GM23248 (cell line): Measurements from ENCODE around the gene CNTRL. TPM values are rescaled to one million over a fixed set of nuclear protein-coding genes. Genes with fewer than 3 reads are reported as not detected.

ENCODE experiments used
- DNase-seq: peaks from one replicate; pipeline ENCODE4 v3.0.0-alpha.2; 2015
- H2AFZ ChIP-seq: fragments of 200-600 bp; sonication (generic); 2 replicates; pipeline ENCODE4 v1.6.1; 2016; ENCODE audit warnings: antibody characterized with exemption
- H3F3A ChIP-seq: fragments of 200-600 bp; sonication (generic); 2 replicates; pipeline ENCODE4 v1.6.1; 2016; ENCODE audit warnings: mild to moderate bottlenecking, antibody characterized with exemption, mixed run types; ENCODE audit not compliant: insufficient read depth
- H3K27ac ChIP-seq: fragments of 200-600 bp; sonication (generic); 2 replicates; pipeline ENCODE4 v1.5.1; 2016; ENCODE audit warnings: mild to moderate bottlenecking
- H3K27me3 ChIP-seq: fragments of 200-600 bp; sonication (generic); replicated peaks from 2 replicates; pipeline ENCODE4 v1.6.1; 2016; ENCODE audit warnings: mild to moderate bottlenecking; ENCODE audit not compliant: insufficient read depth
- H3K36me3 ChIP-seq: fragments of 200-600 bp; sonication (generic); 2 replicates; pipeline ENCODE4 v1.6.1; 2016; ENCODE audit warnings: low read depth, mild to moderate bottlenecking
- H3K4me1 ChIP-seq: fragments of 200-600 bp; sonication (generic); 2 replicates; pipeline ENCODE4 v1.6.1; 2016; ENCODE audit warnings: mild to moderate bottlenecking; ENCODE audit not compliant: insufficient read depth
- H3K4me2 ChIP-seq: fragments of 200-600 bp; sonication (generic); one replicate; pipeline ENCODE4 v1.6.1; 2016; ENCODE audit warnings: mild to moderate bottlenecking; ENCODE audit not compliant: unreplicated experiment
- H3K4me3 ChIP-seq: fragments of 200-600 bp; sonication (generic); 2 replicates; pipeline ENCODE4 v1.5.1; 2016; ENCODE audit warnings: mild to moderate bottlenecking
- H3K79me2 ChIP-seq: fragments of 200-600 bp; sonication (generic); 2 replicates; pipeline ENCODE4 v1.6.1; 2016; ENCODE audit warnings: mild to moderate bottlenecking; ENCODE audit not compliant: insufficient read depth
- H3K9ac ChIP-seq: fragments of 200-600 bp; sonication (generic); 2 replicates; pipeline ENCODE4 v1.6.1; 2016; ENCODE audit warnings: mild to moderate bottlenecking
- H3K9me2 ChIP-seq: fragments of 200-600 bp; sonication (generic); 2 replicates; pipeline ENCODE4 v1.6.1; 2016; ENCODE audit warnings: mixed run types, mild to moderate bottlenecking, moderate library complexity; ENCODE audit not compliant: insufficient read depth
- H3K9me3 ChIP-seq: fragments of 200-600 bp; sonication (generic); one replicate; pipeline ENCODE4 v1.6.1; 2017; ENCODE audit warnings: low read depth
- H4K20me1 ChIP-seq: fragments of 200-600 bp; sonication (generic); 2 replicates; pipeline ENCODE4 v1.6.0; 2016; ENCODE audit not compliant: insufficient read depth
- EZH2 ChIP-seq: fragments of 200-600 bp; sonication (generic); IDR thresholded peaks from 2 replicates; pipeline ENCODE4 v1.6.1; 2018; ENCODE audit warnings: antibody characterized with exemption, mild to moderate bottlenecking; ENCODE audit not compliant: insufficient read depth, poor library complexity, severe bottlenecking
- EZH2phosphoT487 ChIP-seq: fragments of 200-600 bp; sonication (generic); IDR thresholded peaks from 2 replicates; pipeline ENCODE4 v1.6.1; 2018; ENCODE audit warnings: antibody characterized with exemption, moderate library complexity, mild to moderate bottlenecking, low read depth; ENCODE audit not compliant: insufficient read depth
- WGBS, 2 experiments: methylation state at CpG; one replicate each; pipeline ENCODE4 v1.1.6; 2015 to 2017; ENCODE audit warnings: low lambda C conversion rate in 2 of 2, low coverage in 1 of 2; ENCODE audit errors: missing lambda C conversion rate in 2 of 2; 5-methylcytosine and 5-hydroxymethylcytosine counted together
- in situ Hi-C: fragments of 300-500 bp; cut with MboI; formaldehyde crosslinking; loops from 2 replicates; pipeline ENCODE4 v1.15.0; 2020
- polyA plus RNA-seq: library from polyadenylated mRNA; unstranded; fragments of >200 nt; fragmentation: Nextera tagmentation; extraction: Ambion mirVana; gene quantifications from 2 replicates; pipeline ENCODE4 v1.2.1, GENCODE V29; 2016
- total RNA-seq: library from RNA; depleted of rRNA; stranded (reverse); fragments of >200 nt; shearing (Covaris generic); gene quantifications from 2 replicates; pipeline ENCODE4 v1.2.3, GENCODE V29; 2014

Gene CNTRL
- total and polyA plus RNA-seq, 2 experiments from 2014 or later = 4.4 to 6.3 TPM

DNA sequence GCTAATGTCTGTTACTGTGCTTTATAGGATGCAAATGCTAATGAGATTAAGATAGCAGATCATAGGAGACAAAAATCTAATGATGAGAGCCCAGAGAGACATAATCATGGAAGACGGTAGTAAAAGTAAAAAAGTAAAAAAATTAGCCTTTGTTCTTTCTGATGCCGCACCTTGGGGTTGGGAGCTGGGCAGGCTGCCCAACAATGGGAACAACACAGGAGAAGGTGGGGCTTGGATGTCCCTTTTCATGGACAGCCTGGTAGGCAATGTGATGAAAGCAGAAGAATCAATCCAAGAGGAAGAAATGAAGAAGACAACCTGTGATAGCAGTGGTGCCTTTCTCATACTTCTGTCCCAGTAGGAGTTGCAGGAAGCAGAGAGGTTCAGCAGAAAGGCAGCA, 69.7 kb downstream of the CNTRL start:
- Histone ChIP-seq H3F3A (no peaks in the 10 kb centered on the region), H3K27ac (no peak overlapping the region), H3K79me2 (no peaks in the 10 kb centered on the region), H4K20me1 (no peaks in the 10 kb centered on the region), H2AFZ (no peak overlapping the region), H3K36me3 (peaks cover 13% of the 10 kb centered on the region; the same call in 1 of the 2 replicates), H3K9me2 (no peaks in the 10 kb centered on the region), H3K4me1 (no peaks in the 10 kb centered on the region), H3K27me3 (no peaks in the 10 kb centered on the region), H3K4me2 (no peak overlapping the region), H3K4me3 (no peak overlapping the region), H3K9me3 (no peaks in the 10 kb centered on the region), H3K9ac (no peak overlapping the region)
- no peak for DNase-seq
- 94 to 98% methylated on average over 2 of the region's 2 CpGs for WGBS, 2 experiments
- in situ Hi-C loops = no loop called here
- TF ChIP-seq EZH2phosphoT487 (no peak), EZH2 (no peak)

DNA sequence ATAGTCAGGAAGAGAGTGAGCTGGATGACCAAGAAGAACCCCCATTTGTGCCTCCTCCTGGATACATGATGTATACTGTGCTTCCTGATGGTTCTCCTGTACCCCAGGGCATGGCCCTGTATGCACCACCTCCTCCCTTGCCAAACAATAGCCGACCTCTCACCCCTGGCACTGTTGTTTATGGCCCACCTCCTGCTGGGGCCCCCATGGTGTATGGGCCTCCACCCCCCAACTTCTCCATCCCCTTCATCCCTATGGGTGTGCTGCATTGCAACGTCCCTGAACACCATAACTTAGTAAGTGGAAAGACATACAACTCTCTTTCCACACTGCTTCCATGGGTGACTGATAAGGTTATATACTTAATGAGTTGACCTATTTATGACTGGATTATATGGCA, 75.4 kb downstream of the CNTRL start:
- no peaks in the 10 kb centered on the region for H3F3A ChIP-seq
- no peaks in the 10 kb centered on the region for H4K20me1 ChIP-seq
- H3K9me3 ChIP-seq = no peaks in the 10 kb centered on the region
- no peak overlapping the region for H2AFZ ChIP-seq
- H3K9me2 ChIP-seq = no peaks in the 10 kb centered on the region
- no peak for DNase-seq
- H3K36me3 ChIP-seq = no peaks in the 10 kb centered on the region
- H3K4me3 ChIP-seq = no peak overlapping the region
- no peaks in the 10 kb centered on the region for H3K79me2 ChIP-seq
- H3K27me3 ChIP-seq = no peaks in the 10 kb centered on the region
- WGBS, 2 experiments = 50% methylated on average over 2 of the region's 2 CpGs
- H3K27ac ChIP-seq = no peak overlapping the region
- H3K4me2 ChIP-seq = no peak overlapping the region
- no peak for TF ChIP-seq EZH2
- TF ChIP-seq EZH2phosphoT487 = no peak
- no peaks in the 10 kb centered on the region for H3K4me1 ChIP-seq
- in situ Hi-C loops = no loop called here
- no peak overlapping the region for H3K9ac ChIP-seq

DNA sequence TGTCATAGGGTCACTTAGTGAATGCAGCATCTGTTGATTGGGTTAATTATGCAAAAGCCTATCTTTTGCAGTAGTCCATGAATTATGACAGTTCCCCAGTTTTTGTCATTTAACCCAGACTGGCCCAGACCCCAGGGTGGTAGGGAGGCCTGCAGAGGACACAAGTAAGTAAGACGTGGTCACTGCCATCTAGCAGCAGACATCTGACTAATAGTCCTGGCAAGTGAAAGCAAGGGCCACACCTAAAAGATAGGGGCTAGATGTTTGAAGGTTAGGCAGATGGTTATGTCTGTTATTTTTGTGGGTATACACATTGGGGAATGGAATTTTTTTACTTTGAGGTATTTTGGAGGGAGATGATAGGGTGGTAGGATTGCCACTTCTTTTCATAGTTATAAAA, 78.9 kb downstream of the CNTRL start:
- no peaks in the 10 kb centered on the region for H3K27me3 ChIP-seq
- H3F3A ChIP-seq = peaks cover 17% of the 10 kb centered on the region; the same call in 1 of the 2 replicates
- H2AFZ ChIP-seq = no peak overlapping the region
- no peak overlapping the region for H3K27ac ChIP-seq
- H3K9me2 ChIP-seq = no peaks in the 10 kb centered on the region
- in situ Hi-C loops = no loop called here
- no peaks in the 10 kb centered on the region for H3K9me3 ChIP-seq
- H3K9ac ChIP-seq = no peak overlapping the region
- no peaks in the 10 kb centered on the region for H3K79me2 ChIP-seq
- TF ChIP-seq EZH2 (no peak), EZH2phosphoT487 (no peak)
- peaks cover 12% of the 10 kb centered on the region for H3K4me1 ChIP-seq
- no peak overlapping the region for H3K4me2 ChIP-seq
- no peaks in the 10 kb centered on the region for H4K20me1 ChIP-seq
- H3K4me3 ChIP-seq = no peak overlapping the region
- 61 to 77% methylated on average over 1 of the region's 1 CpG for WGBS, 2 experiments
- peak; percentile 6 for DNase-seq
- H3K36me3 ChIP-seq = peaks cover 8% of the 10 kb centered on the region; the same call in 1 of the 2 replicates

DNA sequence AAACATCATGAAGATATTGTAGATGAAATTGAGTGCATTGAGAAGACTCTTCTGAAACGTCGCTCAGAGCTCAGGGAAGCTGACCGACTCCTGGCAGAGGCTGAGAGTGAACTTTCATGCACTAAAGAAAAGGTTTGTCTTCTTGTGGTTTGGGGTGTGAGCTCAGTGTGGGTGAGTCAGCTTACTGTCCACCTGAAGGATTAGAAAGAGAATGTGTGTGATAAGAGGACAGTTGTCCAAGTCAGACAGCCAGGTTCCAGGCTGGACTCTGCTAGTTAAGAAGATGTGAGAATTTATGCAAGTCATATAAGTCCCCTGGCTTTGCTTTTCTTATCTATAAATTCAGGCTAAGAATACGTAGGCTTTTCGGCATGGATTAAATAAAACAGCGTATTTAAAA, 80.0 kb downstream of the CNTRL start:
- Histone ChIP-seq H3K27ac (no peak overlapping the region), H3K79me2 (no peaks in the 10 kb centered on the region), H3K4me3 (no peak overlapping the region), H3K9me3 (no peaks in the 10 kb centered on the region), H3K4me1 (peaks cover 12% of the 10 kb centered on the region), H3K4me2 (no peak overlapping the region), H4K20me1 (no peaks in the 10 kb centered on the region), H3K9ac (no peak overlapping the region), H3K9me2 (no peaks in the 10 kb centered on the region), H2AFZ (no peak overlapping the region), H3F3A (peaks cover 17% of the 10 kb centered on the region; the same call in 1 of the 2 replicates), H3K36me3 (peaks cover 10% of the 10 kb centered on the region; the same call in 1 of the 2 replicates), H3K27me3 (no peaks in the 10 kb centered on the region)
- WGBS, 2 experiments = 96 to 100% methylated on average over 6 of the region's 6 CpGs
- in situ Hi-C loops = no loop called here
- no peak for TF ChIP-seq EZH2phosphoT487
- TF ChIP-seq EZH2 = no peak
- no peak for DNase-seq

DNA sequence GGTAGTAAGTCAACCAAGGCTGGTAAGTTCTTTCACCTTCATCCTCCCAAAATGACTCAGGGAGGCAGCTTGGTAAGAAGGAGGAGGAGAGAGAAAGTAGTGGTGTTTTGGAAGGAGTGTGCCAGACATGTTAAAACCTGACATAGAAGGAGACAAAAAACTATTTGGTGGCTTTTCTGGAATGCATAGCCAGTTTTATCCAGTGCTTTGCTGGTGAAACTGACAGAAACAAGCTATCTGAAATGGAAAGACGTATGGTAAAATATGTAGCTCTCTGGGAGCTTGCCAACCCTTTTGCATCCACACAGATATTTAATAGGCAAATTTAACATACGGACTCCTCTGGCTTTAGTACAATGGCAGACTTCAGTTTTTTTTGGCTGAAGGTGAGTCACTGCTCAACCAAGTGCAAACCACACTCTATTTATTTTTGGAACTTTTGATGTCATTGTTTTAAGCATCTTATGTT, 81.5 kb downstream of the CNTRL start:
- no peaks in the 10 kb centered on the region for H3K27me3 ChIP-seq
- no peaks in the 10 kb centered on the region for H4K20me1 ChIP-seq
- no peak overlapping the region for H3K9ac ChIP-seq
- no peaks in the 10 kb centered on the region for H3K9me2 ChIP-seq
- H3K9me3 ChIP-seq = no peaks in the 10 kb centered on the region
- 49 to 60% methylated on average over 2 of the region's 2 CpGs for WGBS, 2 experiments
- no peak overlapping the region for H3K4me3 ChIP-seq
- H3K4me2 ChIP-seq = peak overlapping the region; percentile 66
- peak overlapping the region; percentile 57 for H3K27ac ChIP-seq
- peak; percentile 79 for DNase-seq
- peaks cover 12% of the 10 kb centered on the region for H3K4me1 ChIP-seq
- H2AFZ ChIP-seq = peak overlapping the region; percentile 44; the same call in 1 of the 2 replicates
- peaks cover 17% of the 10 kb centered on the region; the same call in 1 of the 2 replicates for H3F3A ChIP-seq
- TF ChIP-seq EZH2 (no peak), EZH2phosphoT487 (no peak)
- H3K36me3 ChIP-seq = peaks cover 10% of the 10 kb centered on the region; the same call in 1 of the 2 replicates
- no peaks in the 10 kb centered on the region for H3K79me2 ChIP-seq
- in situ Hi-C loops = no loop called here
